AG20443 (cell line): ENCODE data around the gene UNC79.

Source experiments
- DNase-seq: peaks from one replicate; pipeline ENCODE4 v3.0.0; 2012; ENCODE audit warnings: low spot score, mixed read lengths

UNC79 gene

DNA sequence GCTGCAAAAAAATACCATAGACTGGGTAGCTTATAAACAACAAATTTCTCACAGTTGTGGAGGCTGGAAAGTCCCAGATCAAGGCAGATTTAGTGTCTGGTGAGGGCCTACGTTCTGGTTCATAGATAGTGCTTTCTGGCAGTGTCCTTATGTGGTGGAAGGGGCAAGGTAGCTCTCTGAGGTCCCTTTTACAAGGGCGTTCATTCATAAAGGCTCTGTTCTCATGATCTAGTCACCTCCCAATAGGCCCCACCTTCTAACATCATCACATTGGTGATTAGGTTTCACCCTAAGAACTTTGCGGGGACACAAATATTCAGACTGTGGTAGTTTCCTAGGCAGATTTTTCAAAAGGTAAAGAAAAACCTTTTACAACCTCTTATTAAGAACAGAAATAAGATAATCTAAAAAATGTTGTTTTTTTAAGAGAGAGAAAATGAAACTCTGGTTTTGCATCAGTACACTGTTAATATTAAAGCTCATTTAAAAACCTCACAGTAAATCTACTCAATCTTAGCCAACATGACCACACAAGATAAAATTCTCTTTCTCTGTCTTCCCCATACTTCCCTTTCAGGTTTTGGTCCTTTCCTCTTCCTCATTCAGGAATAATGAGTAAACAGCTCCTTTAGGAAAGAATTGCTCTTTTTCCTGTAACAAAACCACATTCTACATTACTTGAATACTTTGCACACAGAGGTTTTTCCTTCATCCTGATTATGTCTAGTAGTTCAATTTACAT is 117.5 kb downstream of the UNC79 start:
- DNase-seq, result no peak

DNA sequence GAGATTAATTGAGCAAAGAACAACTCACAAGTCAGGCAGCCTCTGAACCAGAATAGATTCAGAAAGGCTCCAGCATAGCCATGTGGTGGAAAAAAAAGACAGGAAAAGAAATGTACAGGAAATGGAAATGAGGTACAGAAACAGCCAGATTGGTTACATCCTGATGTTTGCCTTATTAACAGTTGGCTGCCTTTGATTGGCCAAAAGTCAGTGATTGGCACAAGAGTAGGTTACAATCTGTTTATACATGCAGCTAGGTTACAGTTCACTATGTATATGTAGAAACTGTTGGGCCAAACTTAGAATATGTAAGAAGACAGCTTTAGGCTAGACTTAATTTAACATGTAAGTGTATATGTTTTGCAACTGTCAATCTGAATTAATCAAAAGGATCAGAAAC is 118.9 kb downstream of the UNC79 start:
- no peak for DNase-seq

DNA sequence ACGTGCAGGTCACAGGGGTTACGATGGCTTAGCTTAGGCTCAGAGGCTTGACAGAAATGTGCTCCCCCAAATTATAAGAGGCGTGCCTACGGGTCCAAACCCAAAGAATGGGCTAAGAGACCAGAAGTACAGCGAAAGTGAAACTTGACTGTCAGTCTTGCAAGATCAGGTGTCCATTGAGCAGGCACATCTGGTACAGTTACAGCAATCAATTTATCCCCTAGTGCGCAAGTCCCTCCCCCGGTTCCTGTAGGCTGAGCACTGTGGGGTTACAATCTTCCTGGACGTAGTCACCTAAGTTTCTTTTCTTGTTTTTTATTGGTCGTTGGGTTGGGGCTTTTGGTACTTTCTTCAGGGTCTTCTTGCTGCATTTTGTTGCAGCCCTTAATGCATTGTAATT is 134.2 kb downstream of the UNC79 start:
- DNase-seq, result no peak

DNA sequence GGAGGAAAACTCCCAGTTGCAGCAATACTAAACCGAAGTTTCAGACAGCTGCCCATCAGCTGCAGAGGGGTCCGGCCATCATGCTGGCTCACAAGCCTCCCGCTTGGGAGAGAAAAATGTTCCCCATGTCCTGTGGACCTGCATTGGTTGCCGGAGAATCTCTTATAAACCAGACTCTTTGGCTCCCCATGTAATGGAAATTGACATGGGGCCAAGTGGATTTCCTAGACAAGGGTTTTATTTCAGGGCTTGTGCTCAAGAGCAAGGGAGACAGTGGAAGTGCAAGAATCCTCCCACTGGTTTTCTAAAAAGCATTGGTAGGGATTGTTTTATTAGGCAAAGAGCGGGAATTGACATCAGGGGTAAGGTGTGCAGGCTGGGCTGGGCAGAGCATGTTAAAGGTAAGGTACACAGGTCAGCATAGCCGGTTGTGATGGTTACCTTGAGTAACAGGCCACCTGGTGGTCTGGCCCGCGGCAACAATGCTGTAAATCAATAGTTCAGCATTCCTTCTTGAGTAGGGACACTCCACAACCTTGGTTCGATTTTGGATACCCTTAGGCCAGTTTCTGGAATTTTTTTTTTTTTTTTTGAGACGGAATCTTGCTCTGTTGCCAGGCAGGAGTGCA is 135.4 kb downstream of the UNC79 start:
- no peak for DNase-seq

DNA sequence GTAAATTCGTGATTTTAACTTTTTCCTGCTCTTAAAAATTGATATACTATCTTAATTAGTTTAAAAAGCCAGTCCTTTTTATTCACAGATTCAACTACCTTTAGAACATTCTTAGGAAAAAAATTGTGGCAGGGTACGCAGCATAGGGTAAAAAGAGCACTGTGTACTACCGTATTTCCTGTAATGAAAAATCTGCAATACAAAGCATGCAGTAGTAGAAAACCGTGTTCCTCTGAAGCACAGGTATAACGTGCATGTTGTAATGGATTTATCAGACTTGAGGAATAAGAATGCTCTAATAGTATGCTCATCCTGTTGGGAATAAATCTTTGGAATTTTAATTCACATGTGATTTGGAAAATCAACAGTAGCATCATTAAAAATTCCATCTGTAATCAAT is 140.5 kb downstream of the UNC79 start:
- DNase-seq, result no peak

DNA sequence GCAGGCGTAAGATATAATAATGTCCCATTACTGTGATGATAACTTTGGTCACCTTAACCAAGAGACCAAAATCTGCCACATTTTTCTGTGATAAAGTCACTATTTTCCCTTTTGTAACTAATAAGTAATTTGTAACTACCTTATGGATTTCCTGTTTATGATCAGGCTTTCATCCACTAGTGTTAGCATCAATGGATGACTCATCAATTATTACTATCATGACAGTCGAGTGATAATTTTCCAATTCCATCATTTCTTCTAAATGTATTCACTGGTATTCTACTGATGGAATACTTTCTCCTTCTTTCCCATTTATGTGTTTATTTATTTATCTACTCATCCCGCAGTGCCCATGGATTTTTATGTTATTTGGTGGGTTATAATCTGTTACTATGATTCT is 148.4 kb downstream of the UNC79 start:
- no peak for DNase-seq

DNA sequence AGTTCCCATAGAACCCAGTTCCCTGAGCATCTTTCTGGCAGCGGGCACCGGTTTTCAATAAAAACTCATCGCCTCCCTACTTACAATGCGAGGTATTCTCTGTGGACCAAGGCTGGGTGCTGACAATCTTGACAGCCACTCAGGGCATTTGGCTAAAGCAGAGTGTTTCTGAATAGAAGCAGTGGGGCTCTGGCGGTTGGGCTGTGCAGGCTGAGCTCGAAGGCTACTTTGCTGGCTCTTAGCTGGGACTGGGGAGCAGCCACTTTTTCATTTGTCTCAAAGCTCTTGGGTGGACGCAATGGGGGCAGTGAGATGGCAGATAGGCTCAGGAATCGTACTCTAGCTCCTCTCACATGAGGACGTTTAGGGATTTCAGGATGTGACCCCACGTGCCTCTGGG is 151.8 kb downstream of the UNC79 start:
- DNase-seq, result no peak

DNA sequence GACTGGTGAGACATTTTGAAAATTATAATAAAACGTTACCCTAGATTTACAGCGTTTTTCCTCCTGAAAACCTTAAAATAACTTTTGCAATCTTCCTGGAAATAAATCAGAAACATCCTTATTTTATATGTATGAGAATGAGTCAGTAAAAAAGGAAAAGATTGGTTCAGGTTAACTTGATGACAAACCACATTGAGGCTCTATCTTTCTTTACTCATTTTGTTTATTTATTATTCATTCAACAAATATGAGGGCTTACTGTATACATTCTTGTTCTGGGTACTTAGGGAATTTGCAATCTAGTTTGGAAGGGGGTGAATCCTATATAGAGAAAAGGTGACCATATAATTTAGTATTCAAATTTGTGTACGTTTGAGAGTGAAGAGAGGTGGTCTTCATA is 156.6 kb downstream of the UNC79 start:
- no peak for DNase-seq

DNA sequence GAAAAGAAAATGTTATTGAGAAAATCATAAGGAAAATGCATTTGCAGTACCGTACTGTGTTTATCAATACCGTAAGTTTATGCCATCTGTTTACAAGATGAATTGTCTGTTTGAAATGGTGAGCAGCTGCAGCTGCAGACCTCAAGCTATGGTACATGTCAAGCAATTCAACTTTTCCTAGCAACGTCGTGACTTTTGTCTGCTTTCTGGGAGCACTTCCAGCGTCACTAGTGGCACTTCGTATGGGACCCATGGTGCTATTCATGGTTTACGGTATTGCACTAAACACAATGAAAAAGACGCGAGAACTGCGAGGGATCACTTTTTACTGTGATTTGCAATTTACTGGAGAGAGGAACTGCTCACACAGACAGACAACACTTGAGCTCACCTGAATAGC is 160.8 kb downstream of the UNC79 start:
- DNase-seq, result no peak

DNA sequence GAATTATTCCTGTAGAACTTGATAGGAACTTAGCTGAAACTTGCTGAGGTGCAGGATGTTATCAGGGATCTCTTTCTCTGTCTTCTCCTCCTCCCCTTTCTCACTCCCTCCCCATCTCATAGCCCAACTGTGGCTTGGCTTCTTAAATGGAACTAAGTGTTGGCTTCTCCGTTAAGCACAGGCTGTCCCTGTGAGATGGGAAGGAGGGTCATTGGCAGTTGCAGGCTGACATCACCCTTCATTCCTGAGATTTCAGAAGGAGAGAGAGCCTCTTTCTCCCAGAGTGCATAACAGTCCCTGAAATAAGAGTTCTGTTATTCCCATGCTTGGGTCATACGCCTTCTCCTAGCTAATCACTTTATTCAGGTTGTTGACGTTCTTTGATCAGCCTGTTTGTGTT is 162.0 kb downstream of the UNC79 start:
- no peak for DNase-seq

DNA sequence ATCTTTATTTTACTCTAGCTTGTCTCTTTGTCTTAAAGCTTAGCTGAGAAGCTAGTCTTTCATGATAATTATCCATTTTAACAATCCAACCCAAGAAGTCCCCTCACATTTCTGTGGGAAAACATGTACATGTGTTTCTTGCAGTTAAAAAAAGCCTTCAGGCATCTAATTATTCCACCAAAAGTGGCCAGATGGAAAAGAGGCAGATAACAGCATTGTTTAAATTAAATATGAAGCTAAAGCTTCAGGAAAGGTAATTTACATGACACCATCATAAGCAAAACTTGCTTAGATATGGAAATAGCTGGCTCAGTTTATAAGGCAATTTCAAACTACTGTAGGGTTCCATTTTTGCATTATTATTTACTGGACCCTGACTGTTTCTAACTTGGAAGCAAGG is 175.4 kb downstream of the UNC79 start:
- no peak for DNase-seq

DNA sequence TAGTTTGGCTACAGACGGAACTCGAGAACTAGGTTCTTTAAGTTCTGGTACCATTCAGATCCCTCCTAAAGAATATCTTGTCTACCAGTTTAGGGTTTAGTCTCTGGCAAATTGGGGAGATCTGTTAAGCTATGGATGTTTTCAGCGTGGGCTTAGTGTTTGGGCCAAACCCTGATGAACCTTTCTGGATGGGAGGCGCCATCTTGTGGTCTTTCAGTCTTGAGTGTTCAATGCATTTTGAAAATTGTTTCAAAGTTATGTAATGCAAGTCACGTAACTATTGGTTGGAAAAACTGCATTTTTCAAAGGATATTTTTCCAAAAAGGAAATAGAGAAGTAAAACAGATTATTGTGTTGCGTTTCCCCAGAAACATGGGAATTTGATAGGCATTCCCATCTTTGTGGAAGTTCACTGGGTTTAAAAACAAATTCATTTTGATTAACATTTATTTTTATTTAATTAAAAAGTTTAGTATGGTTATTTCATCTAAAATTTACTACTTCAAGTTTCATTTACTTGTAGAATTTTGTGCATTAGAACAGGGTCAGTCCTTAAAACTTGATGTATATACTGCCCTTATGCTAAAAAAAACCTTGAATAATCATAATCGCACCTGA is 188.5 kb downstream of the UNC79 start:
- DNase-seq, result peak; percentile 50

DNA sequence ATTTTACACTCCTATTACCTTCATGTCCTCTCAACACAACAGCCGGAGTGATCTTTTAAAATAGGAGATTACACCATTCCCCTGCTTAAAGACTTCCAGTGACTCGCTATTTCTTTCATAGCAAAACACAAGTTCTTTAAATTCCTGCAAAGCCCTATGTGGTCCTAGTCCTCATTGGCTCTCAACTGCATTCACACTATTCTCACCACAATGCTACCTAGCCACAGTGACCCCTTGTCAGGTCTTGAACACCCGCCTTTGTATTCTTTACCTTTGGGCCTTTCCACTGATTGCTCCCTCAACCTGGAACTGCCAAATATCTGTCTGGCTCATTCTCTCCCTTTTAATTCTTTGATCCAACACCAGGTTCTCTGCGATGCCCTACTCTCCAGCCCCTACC is 197.3 kb downstream of the UNC79 start:
- no peak for DNase-seq

DNA sequence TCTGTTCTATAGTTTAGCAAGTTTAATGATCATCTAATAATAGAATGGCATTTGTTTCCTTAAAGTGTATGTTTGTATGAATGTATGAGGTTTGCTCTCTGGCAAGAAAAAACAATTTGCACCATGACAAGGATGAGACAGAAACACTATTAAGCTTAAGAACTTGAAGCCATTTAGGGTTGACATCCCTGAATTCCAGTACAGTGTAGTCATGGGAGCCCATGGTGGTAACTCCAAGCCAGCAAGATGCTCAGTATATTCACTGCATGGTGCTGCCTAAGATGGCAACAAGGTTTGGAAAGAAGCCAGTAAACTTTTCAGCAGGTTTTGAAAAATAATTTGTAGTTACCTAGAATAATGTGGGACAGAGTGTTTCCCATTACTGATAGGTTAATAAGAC is 198.9 kb downstream of the UNC79 start:
- no peak for DNase-seq

DNA sequence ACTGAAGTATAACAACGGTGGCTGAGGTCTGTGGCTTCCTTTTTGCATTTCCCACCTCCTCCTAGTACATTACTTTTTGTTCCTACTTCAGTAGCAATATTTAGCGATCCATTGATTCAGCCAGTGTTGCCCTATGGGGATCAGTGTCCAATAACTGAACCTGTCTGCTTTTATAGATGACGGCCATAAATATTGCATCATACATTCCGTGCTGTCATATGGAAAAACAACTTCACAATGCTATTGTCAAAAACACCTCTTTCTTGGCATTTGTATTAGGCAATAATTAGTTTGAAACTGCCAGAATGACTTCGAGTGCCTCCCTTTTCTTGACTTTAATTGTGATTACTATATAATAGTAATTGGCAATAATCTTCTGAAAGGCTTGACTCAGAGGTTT is 208.1 kb downstream of the UNC79 start:
- no peak for DNase-seq

DNA sequence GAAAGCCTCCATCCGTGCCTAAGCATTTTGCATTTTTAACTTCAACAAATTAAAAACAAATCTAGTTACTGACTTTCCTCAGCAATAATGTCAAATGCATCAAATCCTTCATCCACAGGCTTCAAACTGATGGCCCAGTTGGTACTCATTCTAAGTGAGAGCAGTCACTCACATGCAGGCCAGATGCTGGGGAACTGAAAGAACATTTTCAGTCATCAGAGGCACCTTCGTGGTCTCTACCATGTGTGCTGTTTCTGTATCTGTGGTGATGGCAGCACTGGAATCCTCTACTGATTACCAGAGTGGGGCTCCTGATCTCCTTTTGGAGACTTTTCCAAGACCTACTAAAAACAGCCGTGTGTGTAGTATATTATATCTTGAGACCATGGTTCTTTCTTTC is 212.4 kb downstream of the UNC79 start:
- DNase-seq, result no peak

DNA sequence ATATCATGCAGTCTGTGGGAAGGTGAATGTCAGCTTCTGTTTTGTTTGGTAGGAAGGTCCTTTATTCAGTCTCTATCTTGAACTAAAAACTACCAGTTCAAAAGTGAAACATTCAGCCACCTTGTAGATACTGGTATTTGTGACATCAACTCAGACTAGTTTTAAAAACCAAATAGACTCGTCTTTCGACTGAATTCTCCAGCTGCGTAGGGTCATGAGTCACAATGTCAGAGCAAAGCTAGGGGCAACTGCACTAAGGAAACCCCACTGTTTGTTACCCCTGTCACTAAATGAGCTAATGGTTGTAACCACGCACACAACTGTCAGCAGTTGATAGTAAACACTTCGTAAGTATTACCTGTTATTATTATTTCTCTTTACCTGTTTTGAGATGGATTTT is 212.9 kb downstream of the UNC79 start:
- DNase-seq, result no peak

DNA sequence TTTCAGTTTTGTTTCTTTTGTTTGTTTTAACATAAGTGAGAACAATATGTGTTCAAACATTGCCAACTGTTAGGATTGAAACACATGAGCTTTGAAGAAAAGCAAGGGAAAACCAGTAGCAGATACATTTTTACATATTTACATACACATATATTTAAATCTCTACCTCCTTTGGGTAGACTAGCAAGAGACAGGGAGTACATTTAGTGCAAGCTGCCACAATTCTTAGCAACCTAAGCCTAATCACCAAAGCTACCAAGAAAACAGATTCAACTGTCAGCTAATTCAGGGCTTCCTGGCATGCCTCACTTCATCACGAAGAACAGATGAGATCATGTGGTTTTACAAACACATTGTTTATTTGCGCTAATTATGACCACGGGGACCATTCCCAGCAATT is 214.5 kb downstream of the UNC79 start:
- no peak for DNase-seq

DNA sequence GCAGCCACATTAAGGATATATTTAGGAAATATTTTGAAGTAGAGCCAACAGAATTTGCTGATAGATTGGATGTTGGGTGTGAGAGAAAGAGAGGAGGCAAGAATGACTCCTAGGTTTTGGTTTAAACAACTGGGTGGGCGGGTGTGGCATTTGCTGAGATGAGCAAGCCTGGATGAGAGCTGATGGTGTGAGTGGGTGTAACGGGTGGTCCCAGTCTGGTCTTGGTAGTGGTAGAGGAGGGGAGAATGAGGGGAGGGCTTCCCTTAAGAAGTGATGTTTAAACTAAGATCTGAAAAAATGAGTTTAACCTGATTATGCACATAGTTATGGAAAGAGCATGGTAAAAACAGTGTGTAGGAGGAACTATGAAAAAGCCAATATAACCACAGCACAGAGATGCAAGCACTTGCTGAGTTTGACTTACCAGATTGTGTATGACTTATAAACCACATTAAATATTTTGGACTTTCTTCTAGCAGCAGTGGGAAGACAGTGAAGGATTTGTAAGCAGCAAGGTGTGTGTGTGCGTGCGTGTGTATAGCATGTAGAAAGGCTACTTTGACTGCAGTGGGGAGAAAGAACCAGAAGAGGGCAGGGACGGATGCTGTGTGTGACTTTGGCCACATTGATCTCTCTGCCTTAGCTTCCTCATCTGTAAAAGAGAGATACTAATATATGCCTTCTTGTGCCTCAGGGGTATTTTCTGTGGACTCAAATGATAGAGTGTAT is 217.9 kb downstream of the UNC79 start:
- DNase-seq, result no peak

DNA sequence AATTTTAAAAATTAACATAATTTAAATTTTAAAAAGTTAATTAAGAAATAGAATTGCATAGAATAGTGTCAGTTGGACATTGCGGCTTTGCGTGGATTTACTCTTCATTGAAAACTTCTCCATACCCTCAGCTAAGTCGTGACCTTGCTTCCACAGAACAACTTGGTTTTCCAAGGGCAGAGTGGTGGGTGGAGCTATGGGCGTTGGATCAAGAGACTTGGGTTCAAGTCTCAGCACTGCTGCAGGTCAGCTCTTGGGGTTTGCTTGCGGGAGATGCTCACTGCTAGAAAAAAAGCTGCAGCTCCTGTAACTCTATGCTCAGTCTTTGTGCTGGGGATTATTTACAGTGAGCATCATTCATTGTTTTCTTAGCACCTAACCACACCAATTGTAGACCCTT is 223.9 kb downstream of the UNC79 start:
- no peak for DNase-seq

DNA sequence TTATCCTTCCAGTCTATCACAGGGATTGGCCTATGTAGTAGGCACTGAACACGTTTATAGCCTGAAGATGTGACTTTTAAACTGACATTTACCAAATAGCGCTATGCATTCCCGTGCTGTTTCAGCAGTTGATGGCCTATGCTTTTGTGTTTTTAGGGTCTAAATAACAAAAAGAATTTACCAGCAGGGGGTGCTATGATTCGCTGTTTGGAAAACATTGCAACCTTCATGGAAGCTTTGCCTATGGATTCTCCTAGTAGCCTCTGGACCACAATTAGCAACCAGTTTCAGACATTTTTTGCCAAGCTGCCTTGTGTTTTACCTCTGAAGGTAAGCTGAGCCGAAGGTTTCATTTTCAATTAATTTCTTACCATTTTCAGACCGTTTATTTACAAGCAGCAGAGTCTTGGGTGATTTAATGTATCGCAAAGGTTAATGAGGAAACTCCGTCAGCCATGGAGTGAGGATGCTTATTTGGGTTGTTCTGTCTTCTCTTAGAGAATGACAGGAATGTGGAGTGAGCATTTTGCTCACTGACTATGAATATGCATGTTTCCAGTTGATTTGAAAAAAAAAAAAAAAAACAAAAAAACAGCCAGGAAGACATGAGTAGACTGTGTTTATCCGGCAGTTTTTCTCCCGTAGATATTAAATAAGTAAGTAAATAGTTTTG is 224.5 kb downstream of the UNC79 start:
- peak; percentile 63 for DNase-seq

DNA sequence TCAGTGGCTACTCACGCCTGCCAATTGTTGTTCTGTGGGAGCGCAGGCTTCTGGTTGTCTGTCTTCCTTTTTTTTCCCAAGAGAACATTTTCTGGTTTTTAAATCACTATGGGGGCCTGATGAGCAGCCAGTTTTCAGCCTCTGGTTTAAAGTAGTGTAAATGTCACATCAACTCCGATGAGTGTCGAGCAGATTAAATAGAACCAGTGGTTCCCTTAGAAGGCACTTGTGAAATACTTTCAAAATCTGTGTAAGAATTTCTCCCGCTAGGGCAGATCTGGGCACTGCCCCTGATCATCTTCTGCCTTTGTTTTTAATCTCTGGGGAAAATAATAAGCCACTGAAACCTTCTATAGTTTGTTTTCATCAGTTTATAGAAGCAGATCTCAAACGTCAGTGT is 227.1 kb downstream of the UNC79 start:
- no peak for DNase-seq
